ENCODE data around the gene GSE1.

Gene GSE1

DNA sequence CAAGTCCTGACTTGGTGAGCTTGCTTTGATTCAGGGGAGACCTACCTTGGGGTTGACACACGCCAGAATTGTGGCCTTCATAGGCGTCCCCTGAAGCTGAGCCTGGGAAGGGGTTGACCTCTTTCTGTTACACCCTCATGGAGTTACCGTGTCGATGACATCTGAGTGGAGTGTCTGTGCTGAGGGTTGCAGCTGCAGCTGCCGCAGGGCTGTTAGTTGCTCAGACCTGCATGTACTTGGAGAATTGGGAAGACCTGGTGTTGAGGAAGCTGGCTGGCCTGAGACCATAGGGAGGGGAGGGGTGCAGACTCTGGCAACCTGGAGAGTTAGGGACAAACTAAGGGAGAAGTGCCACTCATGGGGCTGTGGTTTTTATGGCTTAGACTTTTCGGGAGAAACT, 9.6 kb downstream of the GSE1 start:
- no peak overlapping the region for H3K4me3 ChIP-seq (replicated peaks; ENCODE audit: insufficient read depth, low read length)
- no peaks in the 10 kb centered on the region for H3K27me3 ChIP-seq (ENCODE audit: insufficient read depth, poor library complexity, severe bottlenecking)
- no peak for DNase-seq (ENCODE audit: low read depth in 1 of 2, low spot score in 1 of 2)
- TF ChIP-seq GABPA (IDR thresholded peaks at IDR 0.05; ENCODE audit: low read depth) (no peak), POLR2AphosphoS5 (IDR thresholded peaks at IDR 0.05; ENCODE audit: low read depth) (no peak), SPI1 (IDR thresholded peaks at IDR 0.05; ENCODE audit: borderline replicate concordance, low read depth) (no peak), CTCF (IDR thresholded peaks at IDR 0.05; ENCODE audit: insufficient read depth, low read length) (no peak), REST (IDR thresholded peaks at IDR 0.05; ENCODE audit: insufficient replicate concordance, low read depth) (no peak)
- no peak overlapping the region for H3K27ac ChIP-seq (replicated peaks)

DNA sequence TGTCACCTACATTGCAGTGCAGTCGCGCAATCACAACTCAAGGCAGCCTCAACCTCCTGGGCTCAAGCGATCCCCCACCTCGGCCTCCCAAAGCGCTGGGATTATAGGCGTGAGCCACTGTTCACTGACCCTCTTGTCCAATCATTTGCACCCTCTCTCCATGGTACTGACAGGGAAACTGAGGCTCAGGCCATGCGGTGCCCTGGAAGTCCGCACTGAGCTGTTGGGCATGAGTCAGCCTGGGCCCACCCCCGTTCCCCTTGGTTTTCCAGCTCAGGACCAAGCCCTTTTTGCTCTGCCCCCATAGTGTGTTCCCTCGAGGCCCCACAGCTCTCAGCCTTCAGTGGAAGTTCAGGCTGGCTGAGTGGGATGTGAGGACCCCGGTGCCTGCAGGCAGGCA, 10.1 kb downstream of the GSE1 start:
- Histone ChIP-seq H3K27me3 (ENCODE audit: insufficient read depth, poor library complexity, severe bottlenecking) (no peaks in the 10 kb centered on the region), H3K27ac (replicated peaks) (no peak overlapping the region), H3K4me3 (replicated peaks; ENCODE audit: insufficient read depth, low read length) (no peak overlapping the region)
- TF ChIP-seq CTCF (IDR thresholded peaks at IDR 0.05; ENCODE audit: insufficient read depth, low read length) (no peak), REST (IDR thresholded peaks at IDR 0.05; ENCODE audit: insufficient replicate concordance, low read depth) (no peak), SPI1 (IDR thresholded peaks at IDR 0.05; ENCODE audit: borderline replicate concordance, low read depth) (no peak)
- DNase-seq (ENCODE audit: low read depth in 1 of 2, low spot score in 1 of 2), result no peak

- no peaks in the 10 kb centered on the region for H3K27me3 ChIP-seq (ENCODE audit: insufficient read depth, poor library complexity, severe bottlenecking)
- no peak overlapping the region for H3K27ac ChIP-seq (replicated peaks)
- no peak for DNase-seq (ENCODE audit: low read depth in 1 of 2, low spot score in 1 of 2)
- TF ChIP-seq SPI1 (IDR thresholded peaks at IDR 0.05; ENCODE audit: borderline replicate concordance, low read depth) (no peak), GABPA (IDR thresholded peaks at IDR 0.05; ENCODE audit: low read depth) (no peak), CTCF (IDR thresholded peaks at IDR 0.05; ENCODE audit: insufficient read depth, low read length) (no peak), POLR2AphosphoS5 (IDR thresholded peaks at IDR 0.05; ENCODE audit: low read depth) (no peak), REST (IDR thresholded peaks at IDR 0.05; ENCODE audit: insufficient replicate concordance, low read depth) (no peak)
- no peak overlapping the region for H3K4me3 ChIP-seq (replicated peaks; ENCODE audit: insufficient read depth, low read length)
These were observed 11.0 kb downstream of the GSE1 start for GRCh38 chr16:85623997-85624601.

Measured in HL-60 (cell line).